Natural killer cell (primary cell): ENCODE data around the gene TBC1D22B. TPM values are rescaled to one million over a fixed set of nuclear protein-coding genes. Genes with fewer than 3 reads are reported as not detected.

Source experiments
- ATAC-seq, 3 donors: fragments of 150-1000 bp in 2 of 3; fragments of 200-7000 bp in 1 of 3; cut with Tn5 transposase; 1 replicate in 1 of 3; 2 replicates in 2 of 3; pipeline ENCODE4 v1.10.0; 2021; ENCODE audit warnings: mild to moderate bottlenecking in 2 of 3, moderate library complexity in 2 of 3
- DNase-seq, 2 donors: peaks; one replicate each; pipeline versions ENCODE4 v3.0.0 to v3.0.0-alpha.2; 2013 to 2021; ENCODE audit warnings: mixed read lengths in 1 of 2
- H3K27ac ChIP-seq: one replicate; pipeline ENCODE4 v1.5.1; 2013; ENCODE audit warnings: mild to moderate bottlenecking, low read length
- H3K27me3 ChIP-seq: one replicate; pipeline ENCODE4 v1.6.1; 2013; ENCODE audit warnings: low read length; ENCODE audit not compliant: control insufficient read depth, insufficient read depth
- H3K36me3 ChIP-seq: one replicate; pipeline ENCODE4 v1.6.1; 2013; ENCODE audit warnings: low read length; ENCODE audit not compliant: control insufficient read depth, insufficient read depth
- H3K4me1 ChIP-seq: one replicate; pipeline ENCODE4 v1.6.1; 2013; ENCODE audit warnings: low read length; ENCODE audit not compliant: control insufficient read depth, insufficient read depth
- H3K4me3 ChIP-seq: one replicate; pipeline ENCODE4 v1.5.1; 2013; ENCODE audit warnings: low read length
- H3K9me3 ChIP-seq: one replicate; pipeline ENCODE4 v1.6.1; 2013; ENCODE audit warnings: low read length; ENCODE audit not compliant: control insufficient read depth, insufficient read depth
- H3K27ac Mint-ChIP-seq, 2 donors: one replicate each; pipeline ENCODE4 v1.8.0; 2022; ENCODE audit warnings: mild to moderate bottlenecking in 2 of 2, mixed read lengths in 2 of 2, moderate library complexity in 1 of 2
- H3K27me3 Mint-ChIP-seq, 2 donors: one replicate each; pipeline ENCODE4 v1.8.0; 2022; ENCODE audit warnings: low read depth in 2 of 2, mixed read lengths in 2 of 2
- H3K36me3 Mint-ChIP-seq: one replicate; pipeline ENCODE4 v1.8.0; 2022; ENCODE audit warnings: mixed read lengths
- H3K4me1 Mint-ChIP-seq, 2 donors: one replicate each; pipeline ENCODE4 v1.8.0; 2022; ENCODE audit warnings: mixed read lengths in 2 of 2
- H3K4me3 Mint-ChIP-seq: one replicate; pipeline ENCODE4 v1.8.0; 2022; ENCODE audit warnings: mild to moderate bottlenecking, moderate library complexity, mixed read lengths
- H3K9me3 Mint-ChIP-seq, 2 donors: one replicate each; pipeline ENCODE4 v1.8.0; 2022; ENCODE audit warnings: mixed read lengths in 2 of 2
- WGBS: methylation state at CpG from one replicate; pipeline ENCODE4 v1.1.7; 2013; ENCODE audit warnings: missing lambda C conversion rate; ENCODE audit not compliant: insufficient coverage; 5-methylcytosine and 5-hydroxymethylcytosine counted together
- intact Hi-C: fragments of 100-400 bp; cut with micrococcal nuclease; formaldehyde crosslinking; loops from one replicate; pipeline ENCODE4 v1.14.2; 2022
- total RNA-seq, 4 donors: library from RNA; stranded (reverse); fragments of 120-200 nt in 1 of 4; gene quantifications; one replicate each; pipeline versions ENCODE4 v1.2.3 to v1.2.4, GENCODE V29; 2013 to 2022
- TF ChIP-seq, protein P1 (sequence below): fragments of 200-600 bp; IDR thresholded peaks from one replicate; pipeline ENCODE4 v1.8.0; 2022; ENCODE audit warnings: antibody characterized with exemption

Gene TBC1D22B
- total RNA-seq, 3 donors from 2014 or later (not counting 1 experiment from before 2014, with no cell fraction given), result 8.0 to 12.1 (median 12.0) TPM

DNA sequence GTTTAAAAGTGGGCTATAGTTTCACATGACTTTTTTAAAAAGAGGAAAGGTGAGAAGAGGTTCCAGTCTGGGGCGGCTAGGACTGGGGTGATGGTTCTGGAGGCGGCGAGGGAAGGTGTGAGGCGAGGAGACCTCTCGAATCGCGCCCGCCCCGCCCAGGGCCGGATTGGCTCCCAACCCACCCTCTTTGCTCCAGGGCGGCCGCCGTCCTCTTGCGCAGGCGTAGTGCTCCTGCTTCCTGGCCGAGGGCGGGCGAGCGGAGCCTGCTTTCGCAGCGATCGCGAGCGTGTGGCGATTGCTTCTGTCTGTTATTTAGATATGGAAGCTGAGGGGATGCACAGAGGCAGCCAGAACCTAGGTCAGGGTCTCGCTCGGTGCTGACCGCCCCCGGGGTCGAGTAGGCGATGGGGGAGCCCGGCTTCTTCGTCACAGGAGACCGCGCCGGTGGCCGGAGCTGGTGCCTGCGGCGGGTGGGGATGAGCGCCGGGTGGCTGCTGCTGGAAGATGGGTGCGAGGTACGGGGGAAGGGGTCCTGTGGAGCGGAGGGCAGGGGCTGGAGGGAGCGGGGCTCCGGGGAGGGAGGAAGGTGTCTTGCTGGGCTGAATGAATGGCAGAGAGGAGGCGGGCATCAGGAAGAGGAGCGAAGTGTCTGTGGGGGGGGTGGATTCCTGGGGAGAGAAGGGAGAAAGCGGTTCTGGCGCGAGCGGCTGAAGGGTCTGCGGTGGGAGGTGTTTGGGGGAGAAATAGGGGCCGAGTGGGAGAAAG, 96.4 kb downstream of the TBC1D22B start, which contains the start of gene RNF8:
RNF8 (plus strand) TSS at position 223 of the 765 bp plus-strand sequence; CDS start at position 405, 182 bp downstream.
- H3K27ac Mint-ChIP-seq, result peak within 1 kb of the TSS; percentile 80 to 95
- Histone ChIP-seq H3K27me3 (no peaks in the 10 kb centered on the region), H3K27ac (peak within 1 kb of the TSS; percentile 44), H3K4me3 (peak within 1 kb of the TSS; percentile 94), H3K9me3 (no peaks in the 10 kb centered on the region), H3K4me1 (peaks cover 17% of the 10 kb centered on the region), H3K36me3 (no peaks in the 10 kb centered on the region)
- DNase-seq, result peak; percentile 81 to 93
- no peaks in the 10 kb centered on the region for H3K36me3 Mint-ChIP-seq
- peak; percentile 93 to 96 (median 96) for ATAC-seq
- no peaks in the 10 kb centered on the region for H3K27me3 Mint-ChIP-seq
- intact Hi-C loops, result no loop called here
- H3K4me1 Mint-ChIP-seq, result peaks cover 50 to 51% of the 10 kb centered on the region in 2 donors
- TF ChIP-seq, protein P1, sequence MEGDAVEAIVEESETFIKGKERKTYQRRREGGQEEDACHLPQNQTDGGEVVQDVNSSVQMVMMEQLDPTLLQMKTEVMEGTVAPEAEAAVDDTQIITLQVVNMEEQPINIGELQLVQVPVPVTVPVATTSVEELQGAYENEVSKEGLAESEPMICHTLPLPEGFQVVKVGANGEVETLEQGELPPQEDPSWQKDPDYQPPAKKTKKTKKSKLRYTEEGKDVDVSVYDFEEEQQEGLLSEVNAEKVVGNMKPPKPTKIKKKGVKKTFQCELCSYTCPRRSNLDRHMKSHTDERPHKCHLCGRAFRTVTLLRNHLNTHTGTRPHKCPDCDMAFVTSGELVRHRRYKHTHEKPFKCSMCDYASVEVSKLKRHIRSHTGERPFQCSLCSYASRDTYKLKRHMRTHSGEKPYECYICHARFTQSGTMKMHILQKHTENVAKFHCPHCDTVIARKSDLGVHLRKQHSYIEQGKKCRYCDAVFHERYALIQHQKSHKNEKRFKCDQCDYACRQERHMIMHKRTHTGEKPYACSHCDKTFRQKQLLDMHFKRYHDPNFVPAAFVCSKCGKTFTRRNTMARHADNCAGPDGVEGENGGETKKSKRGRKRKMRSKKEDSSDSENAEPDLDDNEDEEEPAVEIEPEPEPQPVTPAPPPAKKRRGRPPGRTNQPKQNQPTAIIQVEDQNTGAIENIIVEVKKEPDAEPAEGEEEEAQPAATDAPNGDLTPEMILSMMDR, result no peak
- H3K4me3 Mint-ChIP-seq, result peak within 1 kb of the TSS; percentile 97
- no peaks in the 10 kb centered on the region for H3K9me3 Mint-ChIP-seq
- WGBS, result under 1% methylated on average over 53 of the region's 54 CpGs

DNA sequence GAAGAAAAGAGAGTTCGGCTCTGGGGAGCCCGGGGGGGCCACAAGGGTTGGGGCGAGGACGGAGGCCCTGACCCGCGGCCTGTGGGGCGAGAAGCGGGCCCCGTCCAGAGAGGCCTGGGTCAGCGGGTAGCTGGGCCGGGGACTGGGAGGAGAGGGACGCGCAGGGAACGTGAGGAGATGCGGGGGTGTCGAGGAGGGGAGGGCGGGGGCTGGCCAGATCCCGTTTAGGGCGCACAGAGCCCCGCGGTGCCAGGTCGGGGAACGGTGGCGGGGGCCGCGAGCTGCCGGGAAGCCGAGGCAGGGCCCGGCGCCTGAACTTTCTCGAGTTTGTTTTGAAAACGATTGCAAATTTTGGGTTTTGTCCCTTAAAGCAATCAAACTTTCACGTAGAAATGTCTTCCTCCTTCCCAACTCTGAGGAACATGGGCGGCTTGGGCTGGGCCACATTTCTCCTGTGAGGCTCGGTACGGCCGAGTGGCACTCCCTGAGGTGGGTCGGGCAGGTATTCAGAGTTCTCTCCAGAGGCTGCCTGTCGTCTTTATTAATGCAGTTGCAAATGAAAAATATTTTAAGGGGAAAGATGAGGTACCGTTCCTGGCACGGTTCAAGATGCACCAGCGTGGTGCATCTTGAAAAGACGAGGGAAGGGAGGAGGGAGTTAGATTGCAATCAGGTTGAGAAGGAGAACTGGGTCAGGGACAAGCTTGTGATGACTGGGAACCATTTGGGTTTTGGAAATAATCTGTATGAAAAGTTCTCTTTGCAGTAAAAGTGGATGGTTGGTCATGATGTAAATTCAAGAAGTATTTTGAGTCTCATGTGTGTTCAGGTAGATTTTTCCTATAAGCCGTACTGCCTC, 97.2 kb downstream of the TBC1D22B start:
- no peaks in the 10 kb centered on the region for H3K36me3 ChIP-seq
- peak overlapping the region; percentile 80 to 95 for H3K27ac Mint-ChIP-seq
- no peaks in the 10 kb centered on the region for H3K36me3 Mint-ChIP-seq
- WGBS, result 8% methylated on average over 44 of the region's 44 CpGs
- H3K9me3 Mint-ChIP-seq, result no peaks in the 10 kb centered on the region
- peak overlapping the region; percentile 94 for H3K4me3 ChIP-seq
- H3K4me1 Mint-ChIP-seq, result peaks cover 51 to 55% of the 10 kb centered on the region in 2 donors
- peaks cover 17% of the 10 kb centered on the region for H3K4me1 ChIP-seq
- no peaks in the 10 kb centered on the region for H3K27me3 Mint-ChIP-seq
- intact Hi-C loops, result no loop called here
- peak in 1 of 2 donors; percentile 23 for DNase-seq
- no peaks in the 10 kb centered on the region for H3K27me3 ChIP-seq
- H3K27ac ChIP-seq, result no peak overlapping the region
- no peaks in the 10 kb centered on the region for H3K9me3 ChIP-seq
- H3K4me3 Mint-ChIP-seq, result peak overlapping the region; percentile 97
- TF ChIP-seq, protein P1, result no peak
- peak in 1 of 3 donors; percentile 6 for ATAC-seq

DNA sequence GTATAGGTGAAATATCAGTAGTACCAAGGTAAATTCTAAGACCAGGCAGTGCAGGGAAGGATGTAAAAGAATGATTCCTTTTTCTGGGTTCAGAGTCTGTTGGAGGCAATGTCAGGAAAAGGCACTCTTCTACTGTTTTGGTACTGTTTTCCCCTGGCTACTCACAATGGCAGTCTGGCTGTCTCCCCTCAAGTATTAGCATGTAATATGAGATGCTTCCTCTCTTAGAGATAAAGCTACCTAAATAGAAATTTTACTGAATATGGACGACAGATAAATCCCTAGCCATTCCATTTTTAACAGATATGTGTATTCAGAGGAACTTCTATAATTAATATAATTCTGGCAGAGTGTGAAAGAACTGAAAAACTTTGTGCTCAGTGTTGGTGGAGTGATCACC, 99.7 kb downstream of the TBC1D22B start:
- Mint-ChIP-seq H3K27me3 (no peaks in the 10 kb centered on the region), H3K36me3 (no peaks in the 10 kb centered on the region), H3K27ac (no peak overlapping the region), H3K4me3 (no peak overlapping the region), H3K4me1 (peaks cover 51 to 55% of the 10 kb centered on the region in 2 donors), H3K9me3 (no peaks in the 10 kb centered on the region)
- intact Hi-C loops, result no loop called here
- TF ChIP-seq, protein P1, result no peak
- Histone ChIP-seq H3K27me3 (no peaks in the 10 kb centered on the region), H3K4me1 (peaks cover 17% of the 10 kb centered on the region), H3K36me3 (peaks cover 11% of the 10 kb centered on the region), H3K4me3 (no peak overlapping the region), H3K27ac (no peak overlapping the region), H3K9me3 (no peaks in the 10 kb centered on the region)
- no peak for DNase-seq
- no CpG with 5 or more reads among the region's 1 CpG for WGBS
- no peak for ATAC-seq
